Caco-2 (cell line): ENCODE results near the gene S100P. TPM values are rescaled to one million over a fixed set of nuclear protein-coding genes. Genes with fewer than 3 reads are reported as not detected.
"Not testable (repeated sequence)": the region's sequence is repeated elsewhere in the genome, so short reads cannot be mapped to it uniquely, and the experiment has no call there.

ENCODE experiments used
- BruUV-seq: library from RNA; stranded (reverse); fragments of 400-500 nt; replicated peaks from 2 replicates; lab custom pipeline; 2021; lab: Mats Ljungman, UMichigan
- CTCF ChIA-PET: fragments of 300-600 bp; sonication (Branson Sonifier 250); formaldehyde crosslinking; loops from one replicate; lab custom pipeline; 2022; ENCODE audit warnings: antibody characterized with exemption; lab: Charles Lee
- POLR2A ChIA-PET: fragments of 300-600 bp; sonication (Branson Sonifier 250); formaldehyde crosslinking; loops from one replicate; lab custom pipeline; 2022; ENCODE audit warnings: antibody characterized with exemption; lab: Charles Lee
- DNase-seq, 2 experiments: peaks; one replicate each; pipeline versions ENCODE4 v3.0.0 to v3.0.0-alpha.2; 2020 to 2022
- H3K27me3 ChIP-seq: replicated peaks from 2 replicates; pipeline ENCODE4 v1.6.0; 2011; ENCODE audit warnings: low read length; ENCODE audit not compliant: control insufficient read depth, insufficient read depth
- H3K36me3 ChIP-seq: 2 replicates; pipeline ENCODE4 v1.5.1; 2011; ENCODE audit warnings: low read length; ENCODE audit not compliant: control insufficient read depth, insufficient read depth
- H3K4me1 ChIP-seq: fragments of 250-450 bp; sonication (Bioruptor Pico); 2 replicates; pipeline ENCODE4 v1.5.1; 2020; ENCODE audit warnings: mild to moderate bottlenecking
- H3K4me3 ChIP-seq: 2 replicates; pipeline ENCODE4 v1.5.1; 2011; ENCODE audit warnings: low read depth, mild to moderate bottlenecking, control low read depth, low read length
- H3K9me3 ChIP-seq: fragments of 250-450 bp; sonication (Bioruptor Pico); 2 replicates; pipeline ENCODE4 v1.5.1; 2020; ENCODE audit warnings: mild to moderate bottlenecking, moderate library complexity
- H3K27ac Mint-ChIP-seq: one replicate; pipeline ENCODE4 v1.8.0; 2022; ENCODE audit warnings: mixed read lengths; ENCODE audit not compliant: unreplicated experiment
- H3K27me3 Mint-ChIP-seq: one replicate; pipeline ENCODE4 v1.8.0; 2022; ENCODE audit warnings: mixed read lengths; ENCODE audit not compliant: insufficient read depth, unreplicated experiment
- H3K36me3 Mint-ChIP-seq: one replicate; pipeline ENCODE4 v1.8.0; 2022; ENCODE audit warnings: mild to moderate bottlenecking, mixed read lengths; ENCODE audit not compliant: insufficient read depth, unreplicated experiment
- H3K4me1 Mint-ChIP-seq: one replicate; pipeline ENCODE4 v1.8.0; 2022; ENCODE audit warnings: low read depth, mixed read lengths; ENCODE audit not compliant: unreplicated experiment
- H3K4me3 Mint-ChIP-seq: one replicate; pipeline ENCODE4 v1.8.0; 2022; ENCODE audit warnings: mild to moderate bottlenecking, moderate library complexity, mixed read lengths; ENCODE audit not compliant: unreplicated experiment
- H3K9me3 Mint-ChIP-seq: one replicate; pipeline ENCODE4 v1.8.0; 2022; ENCODE audit warnings: mixed read lengths; ENCODE audit not compliant: unreplicated experiment
- intact Hi-C: fragments of 100-400 bp; cut with micrococcal nuclease; formaldehyde crosslinking; loops from one replicate; pipeline ENCODE4 v1.10.0; 2022; ENCODE audit not compliant: unreplicated experiment
- total RNA-seq: library from RNA; stranded (reverse); gene quantifications from 2 replicates; pipeline ENCODE4 v1.2.3, GENCODE V29; 2022
- TF ChIP-seq, protein P1 (sequence below), 2 experiments: fragments of 200-600 bp in 1 of 2; IDR thresholded peaks; 1 replicate in 1 of 2; 2 replicates in 1 of 2; pipeline versions ENCODE4 v1.5.1 to v1.8.0; 2011 to 2022; ENCODE audit warnings: antibody characterized with exemption in 1 of 2, control low read depth in 1 of 2, inconsistent platforms in 1 of 2, low read depth in 1 of 2, low read length in 1 of 2, mild to moderate bottlenecking in 1 of 2, moderate library complexity in 1 of 2; ENCODE audit not compliant: insufficient read depth in 1 of 2, severe bottlenecking in 1 of 2, unreplicated experiment in 1 of 2

S100P gene
- total RNA-seq, 1 experiment from 2014 or later, result 96.9 TPM

GRCh38 chr4:6723851-6724250 lies 30.2 kb downstream of the S100P start:
- BruUV-seq, result no TSS peak
- H3K4me3 ChIP-seq, result no peak overlapping the region
- Mint-ChIP-seq H3K9me3 (no peaks in the 10 kb centered on the region), H3K4me1 (no peaks in the 10 kb centered on the region), H3K36me3 (peaks cover 4% of the 10 kb centered on the region), H3K4me3 (no peak overlapping the region), H3K27ac (no peak overlapping the region), H3K27me3 (no peaks in the 10 kb centered on the region)
- CTCF ChIA-PET, result no interaction called here
- DNase-seq, result no peak
- H3K27me3 ChIP-seq, result no peaks in the 10 kb centered on the region
- no peaks in the 10 kb centered on the region for H3K36me3 ChIP-seq
- POLR2A ChIA-PET, result interaction anchor here (0.6 kb wide), 1 partner anchor 439 kb away, joined by 3 read pairs; no protein-coding TSS in a partner anchor
- TF ChIP-seq, protein P1, sequence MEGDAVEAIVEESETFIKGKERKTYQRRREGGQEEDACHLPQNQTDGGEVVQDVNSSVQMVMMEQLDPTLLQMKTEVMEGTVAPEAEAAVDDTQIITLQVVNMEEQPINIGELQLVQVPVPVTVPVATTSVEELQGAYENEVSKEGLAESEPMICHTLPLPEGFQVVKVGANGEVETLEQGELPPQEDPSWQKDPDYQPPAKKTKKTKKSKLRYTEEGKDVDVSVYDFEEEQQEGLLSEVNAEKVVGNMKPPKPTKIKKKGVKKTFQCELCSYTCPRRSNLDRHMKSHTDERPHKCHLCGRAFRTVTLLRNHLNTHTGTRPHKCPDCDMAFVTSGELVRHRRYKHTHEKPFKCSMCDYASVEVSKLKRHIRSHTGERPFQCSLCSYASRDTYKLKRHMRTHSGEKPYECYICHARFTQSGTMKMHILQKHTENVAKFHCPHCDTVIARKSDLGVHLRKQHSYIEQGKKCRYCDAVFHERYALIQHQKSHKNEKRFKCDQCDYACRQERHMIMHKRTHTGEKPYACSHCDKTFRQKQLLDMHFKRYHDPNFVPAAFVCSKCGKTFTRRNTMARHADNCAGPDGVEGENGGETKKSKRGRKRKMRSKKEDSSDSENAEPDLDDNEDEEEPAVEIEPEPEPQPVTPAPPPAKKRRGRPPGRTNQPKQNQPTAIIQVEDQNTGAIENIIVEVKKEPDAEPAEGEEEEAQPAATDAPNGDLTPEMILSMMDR (IDR thresholded peaks at IDR 0.05; ENCODE audit: insufficient read depth in 1 of 2, low read depth in 1 of 2, low read length in 1 of 2, severe bottlenecking in 1 of 2, unreplicated experiment in 1 of 2), result no peak
- no peaks in the 10 kb centered on the region for H3K4me1 ChIP-seq
- intact Hi-C loops, result loop anchor here (5.0 kb wide), 2 partner anchors 58 to 358 kb away; partner anchors contain the start of gene KIAA0232
- no peaks in the 10 kb centered on the region for H3K9me3 ChIP-seq

- POLR2A ChIA-PET, result interaction anchor here (0.6 kb wide), 1 partner anchor 438 kb away, joined by 3 read pairs; no protein-coding TSS in a partner anchor
- Mint-ChIP-seq H3K27ac (no peak overlapping the region), H3K9me3 (no peaks in the 10 kb centered on the region)
These were observed 30.9 kb downstream of the S100P start for GRCh38 chr4:6724421-6725111.

GRCh38 chr4:6725427-6725961 lies 31.8 kb downstream of the S100P start:
- H3K4me3 Mint-ChIP-seq, DNase-seq, H3K4me1 ChIP-seq, intact Hi-C loops, H3K9me3 Mint-ChIP-seq, CTCF ChIA-PET, H3K27me3 Mint-ChIP-seq, H3K36me3 Mint-ChIP-seq, H3K9me3 ChIP-seq, H3K4me3 ChIP-seq, H3K36me3 ChIP-seq, H3K4me1 Mint-ChIP-seq, BruUV-seq, H3K27me3 ChIP-seq, H3K27ac Mint-ChIP-seq, POLR2A ChIA-PET: not testable (repeated sequence)

More at GRCh38 chr4:6724421-6725111, 30.9 kb downstream of the S100P start:
- intact Hi-C loops, result loop anchor here (5.0 kb wide), 2 partner anchors 58 to 358 kb away; partner anchors contain the start of gene KIAA0232
- no peak overlapping the region for H3K4me3 Mint-ChIP-seq
- H3K4me1 Mint-ChIP-seq, result no peaks in the 10 kb centered on the region
- H3K36me3 Mint-ChIP-seq, result no peaks in the 10 kb centered on the region
- no peak for DNase-seq
- H3K4me3 ChIP-seq, result no peak overlapping the region
- TF ChIP-seq, protein P1 (IDR thresholded peaks at IDR 0.05; ENCODE audit: insufficient read depth in 1 of 2, low read depth in 1 of 2, low read length in 1 of 2, severe bottlenecking in 1 of 2, unreplicated experiment in 1 of 2), result no peak
- H3K27me3 Mint-ChIP-seq, result no peaks in the 10 kb centered on the region
- no peaks in the 10 kb centered on the region for H3K27me3 ChIP-seq
- no peaks in the 10 kb centered on the region for H3K36me3 ChIP-seq
- no TSS peak for BruUV-seq
- no peaks in the 10 kb centered on the region for H3K4me1 ChIP-seq
- no peaks in the 10 kb centered on the region for H3K9me3 ChIP-seq
- CTCF ChIA-PET, result no interaction called here
